ENCODE results near the gene SPINK9. TPM values are rescaled to one million over a fixed set of nuclear protein-coding genes. Genes with fewer than 3 reads are reported as not detected.

The SPINK9 gene
- polyA plus RNA-seq, 3 donors, result not detected

GRCh38 chr5:148378670-148379069 lies 43.3 kb downstream of the SPINK9 start:
- H3K4me1 Mint-ChIP-seq, result peaks cover 9% of the 10 kb centered on the region
- H3K4me1 ChIP-seq (ENCODE audit: control insufficient read depth in 1 of 2, insufficient read depth in 2 of 2, low read length in 2 of 2), result peaks cover 6 to 8% of the 10 kb centered on the region in 2 donors
- H3K27me3 Mint-ChIP-seq (ENCODE audit: low read depth in 3 of 3), result peaks cover 0 to 3% (median 2%) of the 10 kb centered on the region in 3 donors
- H3K27ac ChIP-seq (ENCODE audit: low read depth in 1 of 2, low read length in 2 of 2), result no peak overlapping the region
- H3K9me3 Mint-ChIP-seq, result peaks cover 9 to 15% (median 14%) of the 10 kb centered on the region in 7 donors
- H3K36me3 Mint-ChIP-seq, result peaks cover 6 to 9% of the 10 kb centered on the region in 2 donors
- H3K27ac Mint-ChIP-seq, result no peak overlapping the region
- H4K20me1 ChIP-seq (ENCODE audit: insufficient read depth, low read length), result no peaks in the 10 kb centered on the region
- H3K9me3 ChIP-seq (replicated peaks in 1 of 2; ENCODE audit: control insufficient read depth in 1 of 2, insufficient read depth in 1 of 2, low read length in 2 of 2), result peaks cover 8 to 13% of the 10 kb centered on the region in 2 donors
- no peak overlapping the region for H3K4me3 ChIP-seq (replicated peaks in 1 of 3; ENCODE audit: low read depth in 2 of 3, low read length in 3 of 3)
- no peaks in the 10 kb centered on the region for H3K27me3 ChIP-seq (ENCODE audit: control insufficient read depth in 2 of 2, insufficient read depth in 2 of 2, low read length in 2 of 2)
- TF ChIP-seq, protein P1, sequence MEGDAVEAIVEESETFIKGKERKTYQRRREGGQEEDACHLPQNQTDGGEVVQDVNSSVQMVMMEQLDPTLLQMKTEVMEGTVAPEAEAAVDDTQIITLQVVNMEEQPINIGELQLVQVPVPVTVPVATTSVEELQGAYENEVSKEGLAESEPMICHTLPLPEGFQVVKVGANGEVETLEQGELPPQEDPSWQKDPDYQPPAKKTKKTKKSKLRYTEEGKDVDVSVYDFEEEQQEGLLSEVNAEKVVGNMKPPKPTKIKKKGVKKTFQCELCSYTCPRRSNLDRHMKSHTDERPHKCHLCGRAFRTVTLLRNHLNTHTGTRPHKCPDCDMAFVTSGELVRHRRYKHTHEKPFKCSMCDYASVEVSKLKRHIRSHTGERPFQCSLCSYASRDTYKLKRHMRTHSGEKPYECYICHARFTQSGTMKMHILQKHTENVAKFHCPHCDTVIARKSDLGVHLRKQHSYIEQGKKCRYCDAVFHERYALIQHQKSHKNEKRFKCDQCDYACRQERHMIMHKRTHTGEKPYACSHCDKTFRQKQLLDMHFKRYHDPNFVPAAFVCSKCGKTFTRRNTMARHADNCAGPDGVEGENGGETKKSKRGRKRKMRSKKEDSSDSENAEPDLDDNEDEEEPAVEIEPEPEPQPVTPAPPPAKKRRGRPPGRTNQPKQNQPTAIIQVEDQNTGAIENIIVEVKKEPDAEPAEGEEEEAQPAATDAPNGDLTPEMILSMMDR (IDR thresholded peaks at IDR 0.05), result no peak
- DNase-seq, result no peak
- H2AFZ ChIP-seq (ENCODE audit: insufficient read depth, low read depth, low read length, poor library complexity, severe bottlenecking), result no peak overlapping the region
- no peak overlapping the region for H3K4me3 Mint-ChIP-seq
- H3K9ac ChIP-seq (ENCODE audit: insufficient read depth, low read length, poor library complexity, severe bottlenecking), result no peak overlapping the region
- peaks cover 0 to 9% of the 10 kb centered on the region in 2 donors for H3K36me3 ChIP-seq (replicated peaks in 1 of 2; ENCODE audit: control insufficient read depth in 1 of 2, insufficient read depth in 2 of 2, low read length in 2 of 2)
- H3K79me2 ChIP-seq (ENCODE audit: insufficient read depth, low read length), result peaks cover 8% of the 10 kb centered on the region
- 10% methylated on average over 2 of the region's 3 CpGs for WGBS (ENCODE audit: insufficient coverage)
- H3K4me2 ChIP-seq (replicated peaks; ENCODE audit: extremely low read depth, low read length, poor library complexity, severe bottlenecking), result no peak overlapping the region
- intact Hi-C loops (cut with micrococcal nuclease), result loop anchor here (5.0 to 10.0 kb wide), 2 partner anchors 201 to 204 kb away; no protein-coding TSS in a partner anchor

DNA sequence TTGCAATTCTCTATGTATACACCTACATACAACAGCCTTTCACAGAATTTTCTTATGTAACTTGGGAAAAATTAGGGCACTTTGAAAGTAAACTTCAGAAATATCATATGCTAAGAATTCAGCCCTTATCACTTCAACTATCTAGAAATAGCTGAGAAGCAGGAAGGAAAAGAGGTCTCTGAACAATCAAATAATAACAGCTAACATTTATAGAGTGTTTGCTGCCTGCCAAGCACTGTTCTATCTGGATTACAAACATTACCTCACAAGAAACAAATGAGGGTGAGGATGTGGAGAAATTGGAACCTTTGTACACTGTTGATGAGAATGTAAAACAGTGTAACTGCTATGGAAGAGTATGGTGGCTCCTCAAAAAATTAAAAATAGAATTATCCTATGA lies 44.0 kb downstream of the SPINK9 start:
- TF ChIP-seq, protein P1 (IDR thresholded peaks at IDR 0.05), result no peak
- H3K4me1 Mint-ChIP-seq, result peaks cover 12% of the 10 kb centered on the region
- Histone ChIP-seq H3K9ac (ENCODE audit: insufficient read depth, low read length, poor library complexity, severe bottlenecking) (no peak overlapping the region), H3K4me3 (replicated peaks in 1 of 3; ENCODE audit: low read depth in 2 of 3, low read length in 3 of 3) (no peak overlapping the region), H3K79me2 (ENCODE audit: insufficient read depth, low read length) (peaks cover 15% of the 10 kb centered on the region), H3K9me3 (replicated peaks in 1 of 2; ENCODE audit: control insufficient read depth in 1 of 2, insufficient read depth in 1 of 2, low read length in 2 of 2) (peaks cover 8 to 13% of the 10 kb centered on the region in 2 donors), H3K36me3 (replicated peaks in 1 of 2; ENCODE audit: control insufficient read depth in 1 of 2, insufficient read depth in 2 of 2, low read length in 2 of 2) (peaks cover 0 to 9% of the 10 kb centered on the region in 2 donors), H3K4me1 (ENCODE audit: control insufficient read depth in 1 of 2, insufficient read depth in 2 of 2, low read length in 2 of 2) (peaks cover 8 to 11% of the 10 kb centered on the region in 2 donors), H2AFZ (ENCODE audit: insufficient read depth, low read depth, low read length, poor library complexity, severe bottlenecking) (no peak overlapping the region), H3K27me3 (ENCODE audit: control insufficient read depth in 2 of 2, insufficient read depth in 2 of 2, low read length in 2 of 2) (no peaks in the 10 kb centered on the region), H3K27ac (ENCODE audit: low read depth in 1 of 2, low read length in 2 of 2) (no peak overlapping the region), H4K20me1 (ENCODE audit: insufficient read depth, low read length) (no peaks in the 10 kb centered on the region), H3K4me2 (replicated peaks; ENCODE audit: extremely low read depth, low read length, poor library complexity, severe bottlenecking) (no peak overlapping the region)
- H3K27ac Mint-ChIP-seq, result no peak overlapping the region
- H3K4me3 Mint-ChIP-seq, result no peak overlapping the region
- DNase-seq, result no peak
- peaks cover 9% of the 10 kb centered on the region in 2 donors for H3K36me3 Mint-ChIP-seq
- H3K27me3 Mint-ChIP-seq (ENCODE audit: low read depth in 3 of 3), result peaks cover 0 to 4% (median 2%) of the 10 kb centered on the region in 3 donors
- H3K9me3 Mint-ChIP-seq, result peaks cover 9 to 15% (median 14%) of the 10 kb centered on the region in 7 donors
- intact Hi-C loops (cut with micrococcal nuclease), result loop anchor here (5.0 to 10.0 kb wide), 2 partner anchors 202 to 205 kb away; no protein-coding TSS in a partner anchor

Measured in CD14-positive monocyte (primary cell).